Naive thymus-derived CD4-positive, alpha-beta T cell (primary cell): Measurements from ENCODE around the gene FJX1. TPM values are rescaled to one million over a fixed set of nuclear protein-coding genes. Genes with fewer than 3 reads are reported as not detected.

Source experiments
- ATAC-seq: fragments of 150-1000 bp; cut with Tn5 transposase; 2 replicates; pipeline ENCODE4 v1.10.0; 2021; ENCODE audit warnings: mild to moderate bottlenecking, moderate library complexity
- CTCF ChIA-PET: fragments of 350-600 bp; sonication (Branson Sonifier 250); formaldehyde crosslinking; loops from one replicate; lab custom pipeline; 2021; ENCODE audit warnings: antibody characterized with exemption; lab: Charles Lee
- POLR2A ChIA-PET: fragments of 350-600 bp; sonication (Branson Sonifier 250); formaldehyde crosslinking; loops from one replicate; lab custom pipeline; 2021; ENCODE audit warnings: antibody characterized with exemption, inconsistent platforms; lab: Charles Lee
- DNase-seq, 9 donors: peaks; one replicate each; pipeline versions ENCODE4 v3.0.0 to v3.0.0-alpha.2; 2020 to 2022; ENCODE audit warnings: mixed read lengths in 1 of 9
- H3K27ac ChIP-seq: one replicate; pipeline ENCODE4 v1.7.0; 2013; ENCODE audit warnings: mild to moderate bottlenecking, low read depth, low read length, moderate library complexity
- H3K27me3 ChIP-seq, 2 donors: one replicate each; pipeline ENCODE4 v1.7.0; 2013; ENCODE audit warnings: low read length in 2 of 2, mild to moderate bottlenecking in 2 of 2, moderate library complexity in 2 of 2; ENCODE audit not compliant: control insufficient read depth in 2 of 2, insufficient read depth in 2 of 2
- H3K36me3 ChIP-seq, 3 experiments: 1 replicate in 2 of 3; 2 replicates in 1 of 3; pipeline ENCODE4 v1.7.0; 2013; ENCODE audit warnings: low read length in 3 of 3, mild to moderate bottlenecking in 3 of 3, moderate library complexity in 1 of 3; ENCODE audit not compliant: insufficient read depth in 3 of 3, control insufficient read depth in 2 of 3
- H3K4me1 ChIP-seq, 2 donors: one replicate each; pipeline ENCODE4 v1.7.0; 2013; ENCODE audit warnings: low read length in 2 of 2, mild to moderate bottlenecking in 2 of 2, moderate library complexity in 1 of 2; ENCODE audit not compliant: control insufficient read depth in 2 of 2, insufficient read depth in 2 of 2
- H3K4me3 ChIP-seq: 2 replicates; pipeline ENCODE4 v1.7.0; 2013; ENCODE audit warnings: mild to moderate bottlenecking, low read length
- H3K9me3 ChIP-seq, 3 experiments: 1 replicate in 2 of 3; 2 replicates in 1 of 3; pipeline ENCODE4 v1.7.0; 2013; ENCODE audit warnings: low read length in 3 of 3; ENCODE audit not compliant: control insufficient read depth in 2 of 3
- H3K27ac Mint-ChIP-seq, 9 donors: one replicate each; pipeline ENCODE4 v1.8.0; 2020 to 2022; ENCODE audit warnings: mixed read lengths in 9 of 9, mild to moderate bottlenecking in 8 of 9, moderate library complexity in 5 of 9, inconsistent platforms in 2 of 9
- H3K27me3 Mint-ChIP-seq, 5 donors: one replicate each; pipeline ENCODE4 v1.8.0; 2021 to 2022; ENCODE audit warnings: mixed read lengths in 5 of 5, mild to moderate bottlenecking in 1 of 5
- H3K36me3 Mint-ChIP-seq, 5 donors: one replicate each; pipeline ENCODE4 v1.8.0; 2020 to 2022; ENCODE audit warnings: mixed read lengths in 5 of 5, mild to moderate bottlenecking in 3 of 5, inconsistent platforms in 1 of 5
- H3K4me1 Mint-ChIP-seq, 7 donors: one replicate each; pipeline ENCODE4 v1.8.0; 2020 to 2022; ENCODE audit warnings: mixed read lengths in 7 of 7, mild to moderate bottlenecking in 3 of 7, inconsistent platforms in 1 of 7
- H3K4me3 Mint-ChIP-seq, 10 donors: one replicate each; pipeline ENCODE4 v1.8.0; 2020 to 2022; ENCODE audit warnings: mild to moderate bottlenecking in 10 of 10, mixed read lengths in 10 of 10, moderate library complexity in 6 of 10, inconsistent platforms in 2 of 10
- H3K9me3 Mint-ChIP-seq, 11 donors: one replicate each; pipeline ENCODE4 v1.8.0; 2020 to 2022; ENCODE audit warnings: mixed read lengths in 11 of 11, mild to moderate bottlenecking in 4 of 11, inconsistent platforms in 1 of 11, moderate library complexity in 1 of 11
- intact Hi-C, 2 donors: fragments of 100-400 bp; cut with micrococcal nuclease; formaldehyde crosslinking; loops; one replicate each; pipeline ENCODE4 v1.15.1; 2023
- polyA plus RNA-seq, 2 donors: library from polyadenylated mRNA; unstranded; fragments of 300-500 nt; fragmentation: Illumina TruSeq; gene quantifications; one replicate each; pipeline ENCODE4 v1.2.3, GENCODE V29; 2021
- total RNA-seq, 6 experiments: library from RNA in 5 of 6; stranded (reverse) in 5 of 6; gene quantifications; 1 replicate in 5 of 6; 2 replicates in 1 of 6; pipeline ENCODE4 v1.2.3 and lab custom pipeline; 2021 to 2026

FJX1 gene
- total and polyA plus RNA-seq, 7 experiments from 2014 or later = 0.15 TPM; not detected in 6

- intact Hi-C loops = loop anchor here (5.0 kb wide), 3 partner anchors 422 to 872 kb away; no protein-coding TSS in a partner anchor
- Mint-ChIP-seq H3K36me3 (no peaks in the 10 kb centered on the region), H3K9me3 (no peaks in the 10 kb centered on the region), H3K4me3 (peak overlapping the region; percentile 37 to 82 (median 74)), H3K4me1 (peaks cover 0 to 18% (median 12%) of the 10 kb centered on the region in 7 donors), H3K27ac (no peak overlapping the region), H3K27me3 (peaks cover 67 to 74% (median 69%) of the 10 kb centered on the region in 5 donors)
- Histone ChIP-seq H3K36me3 (no peaks in the 10 kb centered on the region), H3K27ac (no peak overlapping the region), H3K4me1 (peaks cover 0 to 18% of the 10 kb centered on the region in 2 donors), H3K9me3 (no peaks in the 10 kb centered on the region), H3K4me3 (no peak overlapping the region), H3K27me3 (peaks cover 0 to 11% of the 10 kb centered on the region in 2 donors)
- ChIA-PET CTCF (interaction anchor here (1.2 to 1.3 kb wide), 2 partner anchors 202 to 645 kb away, joined by 4 to 6 read pairs; no protein-coding TSS in a partner anchor), POLR2A (no interaction called here)
- DNase-seq = no peak
- ATAC-seq = no peak
Measured at GRCh38 chr11:35619855-35620640, 1.8 kb downstream of the FJX1 start.

DNA sequence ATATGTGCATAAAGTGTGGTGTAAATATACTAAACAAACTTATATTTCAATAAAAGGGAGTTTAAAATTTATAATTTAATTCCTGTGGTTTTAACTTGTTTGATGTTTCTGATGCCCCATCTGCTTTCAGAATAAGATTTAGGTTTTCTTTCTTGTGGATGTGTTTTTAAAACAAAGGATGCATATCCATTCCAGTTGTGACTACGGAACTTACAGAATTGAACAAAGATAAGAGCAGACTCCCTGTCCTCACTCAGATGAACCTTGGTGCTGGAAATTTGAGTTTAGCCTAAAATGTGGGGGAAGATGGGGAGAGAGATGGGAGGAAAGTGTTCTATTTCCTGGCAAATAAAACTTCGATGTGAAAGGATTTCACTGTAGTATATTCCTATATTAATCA is 2.5 kb downstream of the FJX1 start:
- H3K27me3 Mint-ChIP-seq = peaks cover 70 to 72% (median 71%) of the 10 kb centered on the region in 5 donors
- H3K9me3 ChIP-seq = no peaks in the 10 kb centered on the region
- no peaks in the 10 kb centered on the region for H3K36me3 Mint-ChIP-seq
- H3K36me3 ChIP-seq = no peaks in the 10 kb centered on the region
- peaks cover 0 to 18% (median 12%) of the 10 kb centered on the region in 7 donors for H3K4me1 Mint-ChIP-seq
- intact Hi-C loops = no loop called here
- no peak overlapping the region for H3K27ac Mint-ChIP-seq
- H3K27me3 ChIP-seq = peaks cover 0 to 10% of the 10 kb centered on the region in 2 donors
- peaks cover 0 to 18% of the 10 kb centered on the region in 2 donors for H3K4me1 ChIP-seq
- H3K9me3 Mint-ChIP-seq = no peaks in the 10 kb centered on the region
- no peak overlapping the region for H3K27ac ChIP-seq
- H3K4me3 ChIP-seq = no peak overlapping the region
- no peak for DNase-seq
- H3K4me3 Mint-ChIP-seq = peak overlapping the region in 3 of 10 donors; percentile 74 to 77 (median 75)
- CTCF ChIA-PET = no interaction called here
- POLR2A ChIA-PET = interaction anchor here (0.7 kb wide), 1 partner anchor 427 kb away, joined by 3 read pairs; no protein-coding TSS in a partner anchor
- no peak for ATAC-seq

GRCh38 chr11:35621620-35622019 is 3.4 kb downstream of the FJX1 start:
- POLR2A ChIA-PET = interaction anchor here (0.7 kb wide), 1 partner anchor 427 kb away, joined by 3 read pairs; no protein-coding TSS in a partner anchor
- Mint-ChIP-seq H3K27me3 (peaks cover 70 to 74% (median 71%) of the 10 kb centered on the region in 5 donors), H3K9me3 (no peaks in the 10 kb centered on the region), H3K4me3 (no peak overlapping the region), H3K4me1 (peaks cover 0 to 18% (median 12%) of the 10 kb centered on the region in 7 donors), H3K27ac (no peak overlapping the region), H3K36me3 (no peaks in the 10 kb centered on the region)
- no peaks in the 10 kb centered on the region for H3K9me3 ChIP-seq
- H3K4me3 ChIP-seq = no peak overlapping the region
- ATAC-seq (no peak), DNase-seq (no peak)
- CTCF ChIA-PET = interaction anchor here (0.6 kb wide), 1 partner anchor 19 kb away, joined by 4 read pairs; no protein-coding TSS in a partner anchor
- H3K27ac ChIP-seq = no peak overlapping the region
- H3K4me1 ChIP-seq = peaks cover 0 to 18% of the 10 kb centered on the region in 2 donors
- H3K27me3 ChIP-seq = peaks cover 0 to 7% of the 10 kb centered on the region in 2 donors
- H3K36me3 ChIP-seq = no peaks in the 10 kb centered on the region
- intact Hi-C loops = no loop called here

DNA sequence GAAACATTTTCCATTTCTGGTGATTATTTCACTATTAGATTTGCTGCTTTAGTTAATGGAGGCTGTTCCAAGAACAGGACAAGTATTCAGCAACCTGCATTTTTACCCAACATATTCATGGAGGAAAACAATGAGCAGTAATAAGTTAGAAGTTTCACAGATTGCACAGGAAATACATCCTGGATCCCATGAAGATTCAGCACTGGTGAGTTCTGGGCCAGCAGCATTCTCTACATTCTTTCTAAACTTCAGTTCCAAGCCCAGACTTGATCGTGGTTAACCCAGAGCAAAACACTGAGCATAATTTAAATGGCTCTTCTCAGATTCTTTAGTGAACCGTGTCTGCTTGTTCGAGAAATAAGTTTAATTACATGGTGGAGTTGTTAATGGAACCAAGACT is 3.8 kb downstream of the FJX1 start:
- CTCF ChIA-PET = interaction anchor here (0.6 kb wide), 1 partner anchor 19 kb away, joined by 4 read pairs; no protein-coding TSS in a partner anchor

GRCh38 chr11:35623621-35624168 is 5.4 kb downstream of the FJX1 start:
- no peak overlapping the region for H3K4me3 ChIP-seq
- no peak for DNase-seq
- peaks cover 0 to 12% (median 7%) of the 10 kb centered on the region in 7 donors for H3K4me1 Mint-ChIP-seq
- no peaks in the 10 kb centered on the region for H3K36me3 Mint-ChIP-seq
- H3K4me1 ChIP-seq = peaks cover 0 to 12% of the 10 kb centered on the region in 2 donors
- ChIA-PET POLR2A (no interaction called here), CTCF (no interaction called here)
- no peak overlapping the region for H3K4me3 Mint-ChIP-seq
- no peaks in the 10 kb centered on the region for H3K9me3 ChIP-seq
- H3K27me3 Mint-ChIP-seq = peaks cover 72 to 80% (median 78%) of the 10 kb centered on the region in 5 donors
- H3K27me3 ChIP-seq = peaks cover 0 to 10% of the 10 kb centered on the region in 2 donors
- ATAC-seq = no peak
- H3K27ac ChIP-seq = no peak overlapping the region
- intact Hi-C loops = no loop called here
- H3K9me3 Mint-ChIP-seq = peaks cover 0 to 3% (median 0%) of the 10 kb centered on the region in 11 donors
- H3K27ac Mint-ChIP-seq = no peak overlapping the region
- no peaks in the 10 kb centered on the region for H3K36me3 ChIP-seq

More for the DNA sequence above, 3.8 kb downstream of the FJX1 start:
- peaks cover 0 to 7% of the 10 kb centered on the region in 2 donors for H3K27me3 ChIP-seq
- no peaks in the 10 kb centered on the region for H3K36me3 Mint-ChIP-seq
- intact Hi-C loops = no loop called here
- H3K4me1 ChIP-seq = peaks cover 0 to 18% of the 10 kb centered on the region in 2 donors
- no peak overlapping the region for H3K4me3 ChIP-seq
- no peaks in the 10 kb centered on the region for H3K9me3 Mint-ChIP-seq
- H3K4me3 Mint-ChIP-seq = no peak overlapping the region
- H3K4me1 Mint-ChIP-seq = peaks cover 0 to 18% (median 12%) of the 10 kb centered on the region in 7 donors
- POLR2A ChIA-PET = no interaction called here
- H3K27ac Mint-ChIP-seq = peak overlapping the region in 1 of 9 donors; percentile 3
- peaks cover 70 to 74% (median 72%) of the 10 kb centered on the region in 5 donors for H3K27me3 Mint-ChIP-seq
- no peak overlapping the region for H3K27ac ChIP-seq
- ATAC-seq (no peak), DNase-seq (no peak)
- no peaks in the 10 kb centered on the region for H3K9me3 ChIP-seq
- no peaks in the 10 kb centered on the region for H3K36me3 ChIP-seq

DNA sequence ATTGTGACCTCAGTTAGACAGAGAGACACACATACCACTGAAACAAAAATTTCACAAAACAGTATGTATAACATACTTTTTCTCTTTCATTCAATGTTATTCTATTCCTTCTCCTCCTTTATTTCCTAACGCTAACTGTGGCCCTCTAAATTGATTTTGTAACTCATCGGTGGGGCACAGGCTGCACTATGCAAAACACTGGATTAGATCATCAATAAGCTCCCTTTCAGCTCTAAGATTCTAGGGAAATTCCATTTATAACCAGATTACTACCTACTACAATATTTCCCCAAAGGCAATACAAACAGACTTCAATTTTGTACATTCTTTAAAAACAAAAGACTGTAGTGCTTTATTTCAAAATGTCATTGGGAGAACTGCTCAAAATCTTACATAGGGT is 6.1 kb downstream of the FJX1 start:
- ATAC-seq (no peak), DNase-seq (no peak)
- H3K9me3 ChIP-seq = no peaks in the 10 kb centered on the region
- peaks cover 0 to 10% of the 10 kb centered on the region in 2 donors for H3K27me3 ChIP-seq
- Mint-ChIP-seq H3K27me3 (peaks cover 75 to 86% (median 83%) of the 10 kb centered on the region in 5 donors), H3K9me3 (peaks cover 0 to 3% (median 0%) of the 10 kb centered on the region in 11 donors), H3K4me1 (peaks cover 0 to 12% (median 7%) of the 10 kb centered on the region in 7 donors), H3K4me3 (no peak overlapping the region), H3K36me3 (no peaks in the 10 kb centered on the region), H3K27ac (no peak overlapping the region)
- H3K36me3 ChIP-seq = no peaks in the 10 kb centered on the region
- H3K27ac ChIP-seq = no peak overlapping the region
- POLR2A ChIA-PET = no interaction called here
- peaks cover 0 to 9% of the 10 kb centered on the region in 2 donors for H3K4me1 ChIP-seq
- CTCF ChIA-PET = no interaction called here
- intact Hi-C loops = no loop called here
- no peak overlapping the region for H3K4me3 ChIP-seq
